ENCODE measurements around the gene ARHGAP23.
"Not testable (repeated sequence)": the region's sequence is repeated elsewhere in the genome, so short reads cannot be mapped to it uniquely, and the experiment has no call there.

The ARHGAP23 gene

GRCh38 chr17:38508954-38509771 is 80.9 kb downstream of the ARHGAP23 start:
- H3K27me3 ChIP-seq (ENCODE audit: control insufficient read depth in 5 of 5, insufficient read depth in 4 of 5, low read length in 5 of 5) = peaks cover 0 to 14% (median 3%) of the 10 kb centered on the region in 5 donors
- H3K36me3 ChIP-seq (ENCODE audit: control insufficient read depth in 5 of 5, insufficient read depth in 5 of 5, low read length in 5 of 5) = peaks cover 0 to 32% (median 17%) of the 10 kb centered on the region in 5 donors
- no peak overlapping the region for H3K27ac ChIP-seq (ENCODE audit: low read depth, low read length)
- peaks cover 0 to 13% (median 9%) of the 10 kb centered on the region in 5 donors for H3K4me1 ChIP-seq (ENCODE audit: control insufficient read depth in 5 of 5, insufficient read depth in 5 of 5, low read length in 5 of 5)
- peak overlapping the region in 1 of 5 donors; percentile 26 for H3K4me3 ChIP-seq (ENCODE audit: low read depth in 1 of 5, low read length in 5 of 5)
- H3K9me3 ChIP-seq (ENCODE audit: control insufficient read depth in 5 of 5, low read length in 5 of 5) = no peaks in the 10 kb centered on the region
- H3K9ac ChIP-seq (ENCODE audit: low read length in 5 of 5) = no peak overlapping the region

- Histone ChIP-seq H3K9ac (ENCODE audit: low read length in 5 of 5) (no peak overlapping the region), H3K4me3 (ENCODE audit: low read depth in 1 of 5, low read length in 5 of 5) (peak overlapping the region in 1 of 5 donors; percentile 26), H3K27ac (ENCODE audit: low read depth, low read length) (no peak overlapping the region), H3K4me1 (ENCODE audit: control insufficient read depth in 5 of 5, insufficient read depth in 5 of 5, low read length in 5 of 5) (peaks cover 0 to 13% (median 9%) of the 10 kb centered on the region in 5 donors), H3K27me3 (ENCODE audit: control insufficient read depth in 5 of 5, insufficient read depth in 4 of 5, low read length in 5 of 5) (peaks cover 0 to 14% (median 3%) of the 10 kb centered on the region in 5 donors), H3K36me3 (ENCODE audit: control insufficient read depth in 5 of 5, insufficient read depth in 5 of 5, low read length in 5 of 5) (peaks cover 0 to 28% (median 12%) of the 10 kb centered on the region in 5 donors), H3K9me3 (ENCODE audit: control insufficient read depth in 5 of 5, low read length in 5 of 5) (no peaks in the 10 kb centered on the region)
These were observed 81.6 kb downstream of the ARHGAP23 start for GRCh38 chr17:38509772-38510420.

GRCh38 chr17:38510421-38511149 is 82.3 kb downstream of the ARHGAP23 start:
- Histone ChIP-seq H3K27ac (ENCODE audit: low read depth, low read length) (no peak overlapping the region), H3K4me3 (ENCODE audit: low read depth in 1 of 5, low read length in 5 of 5) (no peak overlapping the region), H3K4me1 (ENCODE audit: control insufficient read depth in 5 of 5, insufficient read depth in 5 of 5, low read length in 5 of 5) (peaks cover 0 to 13% (median 9%) of the 10 kb centered on the region in 5 donors), H3K27me3 (ENCODE audit: control insufficient read depth in 5 of 5, insufficient read depth in 4 of 5, low read length in 5 of 5) (peaks cover 0 to 14% (median 3%) of the 10 kb centered on the region in 5 donors), H3K9me3 (ENCODE audit: control insufficient read depth in 5 of 5, low read length in 5 of 5) (no peaks in the 10 kb centered on the region), H3K9ac (ENCODE audit: low read length in 5 of 5) (no peak overlapping the region), H3K36me3 (ENCODE audit: control insufficient read depth in 5 of 5, insufficient read depth in 5 of 5, low read length in 5 of 5) (peaks cover 0 to 28% (median 12%) of the 10 kb centered on the region in 5 donors)

GRCh38 chr17:38511150-38512108 is 83.2 kb downstream of the ARHGAP23 start:
- no peak overlapping the region for H3K4me3 ChIP-seq (ENCODE audit: low read depth in 1 of 5, low read length in 5 of 5)
- peaks cover 0 to 13% (median 9%) of the 10 kb centered on the region in 5 donors for H3K4me1 ChIP-seq (ENCODE audit: control insufficient read depth in 5 of 5, insufficient read depth in 5 of 5, low read length in 5 of 5)
- H3K27ac ChIP-seq (ENCODE audit: low read depth, low read length) = no peak overlapping the region
- no peak overlapping the region for H3K9ac ChIP-seq (ENCODE audit: low read length in 5 of 5)
- peaks cover 0 to 14% (median 3%) of the 10 kb centered on the region in 5 donors for H3K27me3 ChIP-seq (ENCODE audit: control insufficient read depth in 5 of 5, insufficient read depth in 4 of 5, low read length in 5 of 5)
- H3K9me3 ChIP-seq (ENCODE audit: control insufficient read depth in 5 of 5, low read length in 5 of 5) = no peaks in the 10 kb centered on the region
- peaks cover 0 to 20% (median 11%) of the 10 kb centered on the region in 5 donors for H3K36me3 ChIP-seq (ENCODE audit: control insufficient read depth in 5 of 5, insufficient read depth in 5 of 5, low read length in 5 of 5)

GRCh38 chr17:38512473-38513058 is 84.3 kb downstream of the ARHGAP23 start:
- no peak overlapping the region for H3K27ac ChIP-seq (ENCODE audit: low read depth, low read length)

GRCh38 chr17:38526526-38526925 is 98.3 kb downstream of the ARHGAP23 start:
- H3K36me3 ChIP-seq (ENCODE audit: control insufficient read depth in 5 of 5, insufficient read depth in 5 of 5, low read length in 5 of 5); H3K4me3 ChIP-seq (ENCODE audit: low read depth in 1 of 5, low read length in 5 of 5); H3K27ac ChIP-seq (ENCODE audit: low read depth, low read length); H3K4me1 ChIP-seq (ENCODE audit: control insufficient read depth in 5 of 5, insufficient read depth in 5 of 5, low read length in 5 of 5); H3K9ac ChIP-seq (ENCODE audit: low read length in 5 of 5); H3K9me3 ChIP-seq (ENCODE audit: control insufficient read depth in 5 of 5, low read length in 5 of 5): not testable (repeated sequence)
- H3K27me3 ChIP-seq (ENCODE audit: control insufficient read depth in 5 of 5, insufficient read depth in 4 of 5, low read length in 5 of 5) = peaks cover 0 to 16% (median 13%) of the 10 kb centered on the region in 5 donors

More at GRCh38 chr17:38512473-38513058, 84.3 kb downstream of the ARHGAP23 start:
- H3K4me1 ChIP-seq (ENCODE audit: control insufficient read depth in 5 of 5, insufficient read depth in 5 of 5, low read length in 5 of 5) = peaks cover 0 to 13% (median 9%) of the 10 kb centered on the region in 5 donors
- peaks cover 0 to 12% (median 3%) of the 10 kb centered on the region in 5 donors for H3K36me3 ChIP-seq (ENCODE audit: control insufficient read depth in 5 of 5, insufficient read depth in 5 of 5, low read length in 5 of 5)
- H3K9ac ChIP-seq (ENCODE audit: low read length in 5 of 5) = no peak overlapping the region
- H3K4me3 ChIP-seq (ENCODE audit: low read depth in 1 of 5, low read length in 5 of 5) = no peak overlapping the region
- H3K9me3 ChIP-seq (ENCODE audit: control insufficient read depth in 5 of 5, low read length in 5 of 5) = no peaks in the 10 kb centered on the region
- H3K27me3 ChIP-seq (ENCODE audit: control insufficient read depth in 5 of 5, insufficient read depth in 4 of 5, low read length in 5 of 5) = peaks cover 0 to 14% (median 3%) of the 10 kb centered on the region in 5 donors

GRCh38 chr17:38528141-38528540 is 99.9 kb downstream of the ARHGAP23 start:
- not testable (repeated sequence) for H3K36me3 ChIP-seq (ENCODE audit: control insufficient read depth in 5 of 5, insufficient read depth in 5 of 5, low read length in 5 of 5); H3K9ac ChIP-seq (ENCODE audit: low read length in 5 of 5); H3K27ac ChIP-seq (ENCODE audit: low read depth, low read length); H3K9me3 ChIP-seq (ENCODE audit: control insufficient read depth in 5 of 5, low read length in 5 of 5); H3K4me1 ChIP-seq (ENCODE audit: control insufficient read depth in 5 of 5, insufficient read depth in 5 of 5, low read length in 5 of 5); H3K4me3 ChIP-seq (ENCODE audit: low read depth in 1 of 5, low read length in 5 of 5)
- H3K27me3 ChIP-seq (ENCODE audit: control insufficient read depth in 5 of 5, insufficient read depth in 4 of 5, low read length in 5 of 5) = peaks cover 7 to 30% (median 21%) of the 10 kb centered on the region in 5 donors

GRCh38 chr17:38530856-38531255 is 102.6 kb downstream of the ARHGAP23 start:
- not testable (repeated sequence) for H3K9me3 ChIP-seq (ENCODE audit: control insufficient read depth in 5 of 5, low read length in 5 of 5); H3K9ac ChIP-seq (ENCODE audit: low read length in 5 of 5); H3K4me1 ChIP-seq (ENCODE audit: control insufficient read depth in 5 of 5, insufficient read depth in 5 of 5, low read length in 5 of 5); H3K4me3 ChIP-seq (ENCODE audit: low read depth in 1 of 5, low read length in 5 of 5); H3K36me3 ChIP-seq (ENCODE audit: control insufficient read depth in 5 of 5, insufficient read depth in 5 of 5, low read length in 5 of 5); H3K27ac ChIP-seq (ENCODE audit: low read depth, low read length)
- peaks cover 20 to 45% (median 29%) of the 10 kb centered on the region in 5 donors for H3K27me3 ChIP-seq (ENCODE audit: control insufficient read depth in 5 of 5, insufficient read depth in 4 of 5, low read length in 5 of 5)

- H3K9me3 ChIP-seq (ENCODE audit: control insufficient read depth in 5 of 5, low read length in 5 of 5); H3K4me3 ChIP-seq (ENCODE audit: low read depth in 1 of 5, low read length in 5 of 5); H3K4me1 ChIP-seq (ENCODE audit: control insufficient read depth in 5 of 5, insufficient read depth in 5 of 5, low read length in 5 of 5); H3K27ac ChIP-seq (ENCODE audit: low read depth, low read length); H3K36me3 ChIP-seq (ENCODE audit: control insufficient read depth in 5 of 5, insufficient read depth in 5 of 5, low read length in 5 of 5); H3K9ac ChIP-seq (ENCODE audit: low read length in 5 of 5): not testable (repeated sequence)
- peaks cover 28 to 52% (median 33%) of the 10 kb centered on the region in 5 donors for H3K27me3 ChIP-seq (ENCODE audit: control insufficient read depth in 5 of 5, insufficient read depth in 4 of 5, low read length in 5 of 5)
These were observed 103.5 kb downstream of the ARHGAP23 start for GRCh38 chr17:38531761-38532160.

Data from subcutaneous abdominal adipose tissue (tissue), 5 donors.